Fibroblast of mammary gland (primary cell): ENCODE data around the gene DNAJC1.

Experiments used
- DNase-seq: peaks from one replicate; pipeline ENCODE4 v3.0.0-alpha.2; 2010; ENCODE audit warnings: low read depth
- H3K4me3 ChIP-seq: 2 replicates; pipeline ENCODE4 v1.5.1; 2011; ENCODE audit warnings: low read depth, mild to moderate bottlenecking, low read length, moderate library complexity; ENCODE audit not compliant: control insufficient read depth
- TF ChIP-seq, protein P1 (sequence below): conservative IDR thresholded peaks from 2 replicates; pipeline ENCODE4 v1.5.1; 2011; ENCODE audit warnings: low read depth, low read length, inconsistent platforms; ENCODE audit not compliant: control insufficient read depth, insufficient read depth

DNAJC1 gene

DNA sequence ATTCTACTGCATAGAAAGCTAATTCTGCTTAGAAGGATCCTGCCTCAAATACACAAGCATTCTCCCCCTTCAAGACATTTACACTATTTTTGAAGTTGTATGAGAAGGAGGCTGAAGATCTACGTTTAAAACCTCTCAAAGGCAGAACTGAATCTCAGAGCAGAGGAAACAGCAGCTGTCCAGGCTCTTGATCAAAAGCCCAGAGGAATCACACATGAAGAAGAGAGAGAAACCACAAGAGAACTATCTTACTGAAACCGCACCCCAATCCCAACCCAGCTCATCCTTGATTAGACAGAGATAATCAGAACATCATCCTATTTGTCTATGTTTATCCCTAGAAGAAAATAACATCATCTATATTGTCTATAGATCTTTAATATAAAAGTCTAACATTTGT lies 2.2 kb upstream of the DNAJC1 start:
- DNase-seq: no peak

DNA sequence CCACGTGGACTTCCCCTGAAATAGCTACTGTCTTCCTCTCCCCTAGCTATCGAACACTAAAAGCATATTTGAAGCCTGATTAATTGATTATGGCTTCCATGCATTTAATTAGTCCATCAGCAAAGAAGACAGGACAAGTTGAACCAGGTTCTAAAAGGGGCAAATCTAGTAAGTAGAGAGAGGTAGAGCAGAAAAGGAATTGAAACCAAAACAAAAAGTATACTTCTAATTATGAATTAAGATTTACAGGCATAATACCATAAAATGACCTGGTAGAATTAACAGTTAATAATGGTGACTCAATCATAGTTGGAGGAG lies 393 bp upstream of the DNAJC1 start:
- TF ChIP-seq, protein P1, sequence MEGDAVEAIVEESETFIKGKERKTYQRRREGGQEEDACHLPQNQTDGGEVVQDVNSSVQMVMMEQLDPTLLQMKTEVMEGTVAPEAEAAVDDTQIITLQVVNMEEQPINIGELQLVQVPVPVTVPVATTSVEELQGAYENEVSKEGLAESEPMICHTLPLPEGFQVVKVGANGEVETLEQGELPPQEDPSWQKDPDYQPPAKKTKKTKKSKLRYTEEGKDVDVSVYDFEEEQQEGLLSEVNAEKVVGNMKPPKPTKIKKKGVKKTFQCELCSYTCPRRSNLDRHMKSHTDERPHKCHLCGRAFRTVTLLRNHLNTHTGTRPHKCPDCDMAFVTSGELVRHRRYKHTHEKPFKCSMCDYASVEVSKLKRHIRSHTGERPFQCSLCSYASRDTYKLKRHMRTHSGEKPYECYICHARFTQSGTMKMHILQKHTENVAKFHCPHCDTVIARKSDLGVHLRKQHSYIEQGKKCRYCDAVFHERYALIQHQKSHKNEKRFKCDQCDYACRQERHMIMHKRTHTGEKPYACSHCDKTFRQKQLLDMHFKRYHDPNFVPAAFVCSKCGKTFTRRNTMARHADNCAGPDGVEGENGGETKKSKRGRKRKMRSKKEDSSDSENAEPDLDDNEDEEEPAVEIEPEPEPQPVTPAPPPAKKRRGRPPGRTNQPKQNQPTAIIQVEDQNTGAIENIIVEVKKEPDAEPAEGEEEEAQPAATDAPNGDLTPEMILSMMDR: no peak
- no peak for DNase-seq
- peak overlapping the region; percentile 87 for H3K4me3 ChIP-seq

More for the DNA sequence above, 2.2 kb upstream of the DNAJC1 start:
- H3K4me3 ChIP-seq: no peak overlapping the region
- TF ChIP-seq, protein P1: no peak

DNA sequence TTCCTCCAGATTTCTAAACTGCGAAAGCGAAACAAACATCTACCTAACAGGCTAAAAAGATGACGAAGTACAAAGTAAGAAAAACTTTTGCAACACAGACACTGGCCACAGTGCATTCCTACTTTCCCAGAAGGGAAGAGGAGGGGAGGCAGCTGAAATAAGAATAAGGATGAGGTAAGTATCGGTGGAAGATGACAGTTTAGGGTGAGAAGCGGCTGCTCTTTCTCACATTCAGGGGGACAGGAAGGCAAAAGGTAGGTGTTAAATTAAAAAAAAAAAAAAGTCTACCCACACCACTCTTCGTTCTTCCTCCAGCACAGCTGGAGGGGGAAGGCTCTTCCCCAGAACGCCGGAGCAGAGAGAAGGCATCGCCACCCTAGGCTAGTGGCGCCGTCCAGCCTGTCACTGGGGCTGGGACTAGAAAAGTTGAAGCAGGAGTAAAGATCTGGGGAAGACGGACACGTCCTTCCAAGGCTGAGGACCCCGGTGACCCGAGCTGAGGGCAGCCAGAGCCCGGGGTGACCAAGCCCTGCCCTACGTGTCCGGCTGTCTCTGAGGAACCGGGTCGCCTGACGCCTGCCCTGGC lies 846 bp downstream of the DNAJC1 start:
- H3K4me3 ChIP-seq: peak overlapping the region; percentile 87
- TF ChIP-seq, protein P1: no peak
- peak; percentile 67 for DNase-seq

DNA sequence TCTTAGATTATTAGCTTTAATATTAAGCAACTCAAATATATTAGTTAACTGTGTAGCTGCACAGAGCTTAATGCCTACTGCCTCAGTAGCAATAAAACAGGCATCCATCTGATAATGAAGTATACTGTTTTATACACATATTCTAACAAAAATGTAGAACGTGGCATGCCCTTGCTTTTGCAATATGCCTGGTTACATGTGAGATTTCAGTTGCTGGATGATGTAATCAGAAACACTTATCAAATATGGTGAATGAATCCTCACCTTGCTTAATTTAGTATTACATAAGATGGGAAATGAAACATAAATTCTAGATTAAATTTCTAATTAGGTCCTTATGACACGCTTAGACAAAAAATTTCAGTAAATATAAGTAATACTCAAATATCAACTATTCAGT lies 8.0 kb downstream of the DNAJC1 start:
- TF ChIP-seq, protein P1: no peak
- H3K4me3 ChIP-seq: no peak overlapping the region
- peak; percentile 18 for DNase-seq

DNA sequence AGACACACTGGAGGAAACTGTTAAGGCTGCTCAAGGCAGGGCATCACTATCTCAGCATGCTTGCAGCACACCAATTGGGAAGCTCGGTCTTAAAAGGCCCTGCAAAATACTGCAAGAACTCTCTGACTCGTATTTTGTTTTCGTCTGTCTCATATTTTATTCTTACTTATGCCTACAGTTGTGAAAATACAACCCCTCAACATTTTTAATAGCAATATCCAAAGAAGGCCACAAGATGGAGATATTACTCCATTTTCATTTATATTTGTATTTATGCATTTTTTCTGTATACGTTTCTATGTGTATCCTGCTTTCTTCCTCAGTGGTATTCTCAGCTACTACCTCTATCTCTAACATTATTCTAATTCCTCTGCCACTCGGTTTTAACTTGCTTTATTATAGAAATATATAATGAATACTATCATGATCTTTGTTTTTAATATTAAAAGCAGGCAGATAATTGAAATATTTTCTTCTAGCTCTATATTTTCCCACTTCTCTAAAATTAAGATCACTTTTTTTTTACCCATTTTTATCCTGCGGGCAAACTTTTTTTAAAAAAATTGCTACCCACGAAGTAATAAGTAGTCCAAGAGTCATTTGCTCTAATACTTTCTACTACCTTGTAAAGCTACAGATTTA lies 10.0 kb downstream of the DNAJC1 start:
- TF ChIP-seq, protein P1: peak; percentile 47
- no peak overlapping the region for H3K4me3 ChIP-seq
- peak; percentile 53 for DNase-seq

DNA sequence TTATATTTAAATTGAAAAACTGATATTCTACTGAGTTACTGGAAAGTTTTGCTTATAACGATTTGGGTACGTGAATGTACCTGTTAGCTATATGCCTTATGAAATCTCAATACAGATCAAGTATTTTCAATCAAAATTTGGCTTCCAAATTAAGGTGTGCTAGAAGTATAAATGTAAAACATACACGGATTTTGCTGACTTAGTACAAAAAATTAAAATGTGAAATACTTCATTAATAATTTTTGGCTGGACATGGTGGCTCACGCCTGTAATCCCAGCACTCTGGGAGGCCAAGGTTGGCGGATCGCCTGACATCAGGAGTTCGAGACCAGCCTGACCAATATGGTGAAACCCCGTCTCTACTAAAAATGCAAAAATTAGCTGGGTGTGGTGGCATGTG lies 11.7 kb downstream of the DNAJC1 start:
- TF ChIP-seq, protein P1: no peak
- H3K4me3 ChIP-seq: no peak overlapping the region
- DNase-seq: no peak
